Ishikawa (cell line): ENCODE measurements around the gene COL25A1.

Experiments used
- CREB1 ChIP-seq: IDR thresholded peaks from 2 replicates; pipeline ENCODE4 v1.6.1; 2012; ENCODE audit warnings: low read depth
- MAX ChIP-seq: IDR thresholded peaks from 2 replicates; pipeline ENCODE4 v1.6.1; 2012
- RAD21 ChIP-seq: IDR thresholded peaks from 2 replicates; pipeline ENCODE4 v1.6.1; 2012; ENCODE audit warnings: low read depth

GRCh38 chr4:108763986-108764385 is 538.5 kb downstream of the COL25A1 start:
- no peak for TF ChIP-seq CREB1
- TF ChIP-seq RAD21 = no peak
- no peak for TF ChIP-seq MAX
